Hepatocyte (in vitro differentiated cells): ENCODE measurements around the gene CGB2. TPM values are rescaled to one million over a fixed set of nuclear protein-coding genes. Genes with fewer than 3 reads are reported as not detected.
"Not testable (repeated sequence)": the region's sequence is repeated elsewhere in the genome, so short reads cannot be mapped to it uniquely, and the experiment has no call there.

Experiments
- DNase-seq: peaks from one replicate; pipeline ENCODE4 v3.0.0-alpha.2; 2016; ENCODE audit warnings: low spot score
- H2AFZ ChIP-seq: fragments of 200-600 bp; sonication (generic); 2 replicates; pipeline ENCODE4 v1.6.0; 2016; ENCODE audit warnings: antibody characterized with exemption, mild to moderate bottlenecking
- H3K27ac ChIP-seq: fragments of 200-600 bp; sonication (generic); 2 replicates; pipeline ENCODE4 v1.5.1; 2016; ENCODE audit warnings: mild to moderate bottlenecking
- H3K27me3 ChIP-seq: fragments of 200-600 bp; sonication (generic); 2 replicates; pipeline ENCODE4 v1.6.1; 2016
- H3K36me3 ChIP-seq: fragments of 200-600 bp; sonication (generic); replicated peaks from 2 replicates; pipeline ENCODE4 v1.5.1; 2016; ENCODE audit warnings: low read depth; ENCODE audit not compliant: insufficient read depth
- H3K4me1 ChIP-seq: fragments of 200-600 bp; sonication (generic); 2 replicates; pipeline ENCODE4 v1.5.1; 2016; ENCODE audit warnings: mild to moderate bottlenecking, moderate library complexity; ENCODE audit not compliant: insufficient read depth
- H3K4me2 ChIP-seq: fragments of 200-600 bp; sonication (generic); 2 replicates; pipeline ENCODE4 v1.6.0; 2016
- H3K4me3 ChIP-seq: fragments of 200-600 bp; sonication (generic); 2 replicates; pipeline ENCODE4 v1.5.1; 2016; ENCODE audit warnings: mild to moderate bottlenecking
- H3K79me2 ChIP-seq: fragments of 200-600 bp; sonication (generic); 2 replicates; pipeline ENCODE4 v1.6.0; 2017; ENCODE audit warnings: mild to moderate bottlenecking
- H3K9me2 ChIP-seq: fragments of 200-600 bp; sonication (generic); replicated peaks from 2 replicates; pipeline ENCODE4 v1.6.0; 2017; ENCODE audit warnings: mild to moderate bottlenecking; ENCODE audit not compliant: insufficient read depth
- H3K9me3 ChIP-seq: fragments of 200-600 bp; sonication (generic); 2 replicates; pipeline ENCODE4 v1.5.1; 2016; ENCODE audit warnings: low read depth, mild to moderate bottlenecking
- H4K20me1 ChIP-seq: fragments of 200-600 bp; sonication (generic); 2 replicates; pipeline ENCODE4 v1.6.0; 2016; ENCODE audit warnings: mild to moderate bottlenecking; ENCODE audit not compliant: insufficient read depth, poor library complexity, severe bottlenecking
- CTCF ChIP-seq: fragments of 200-600 bp; sonication (generic); IDR thresholded peaks from 2 replicates; pipeline ENCODE4 v1.5.1; 2016; ENCODE audit warnings: antibody characterized with exemption, mild to moderate bottlenecking; ENCODE audit not compliant: poor library complexity
- EZH2 ChIP-seq: fragments of 200-600 bp; sonication (generic); IDR thresholded peaks from 2 replicates; pipeline ENCODE4 v1.6.1; 2016; ENCODE audit warnings: antibody characterized with exemption, mild to moderate bottlenecking, borderline replicate concordance
- EZH2phosphoT487 ChIP-seq: fragments of 200-600 bp; sonication (generic); IDR thresholded peaks from one replicate; pipeline ENCODE4 v1.6.1; 2018; ENCODE audit warnings: antibody characterized with exemption, mild to moderate bottlenecking, low read depth, moderate library complexity; ENCODE audit not compliant: unreplicated experiment, severe bottlenecking
- WGBS: methylation state at CpG from one replicate; pipeline ENCODE4 v1.1.6; 2016; ENCODE audit warnings: low lambda C conversion rate; ENCODE audit errors: missing lambda C conversion rate; 5-methylcytosine and 5-hydroxymethylcytosine counted together
- polyA plus RNA-seq: library from polyadenylated mRNA; unstranded; fragments of >200 nt; fragmentation: Nextera tagmentation; extraction: Ambion mirVana; gene quantifications from 2 replicates; pipeline ENCODE4 v1.2.1, GENCODE V29; 2016
- total RNA-seq: library from RNA; depleted of rRNA; stranded (reverse); fragments of >200 nt; gene quantifications from 2 replicates; pipeline ENCODE4 v1.2.3, GENCODE V29; 2014

CGB2 gene
- total and polyA plus RNA-seq, 2 experiments from 2014 or later = not detected

GRCh38 chr19:49020931-49021895, 10.5 kb upstream of the CGB2 start:
- Histone ChIP-seq H3K36me3 (no peaks in the 10 kb centered on the region), H3K4me3 (no peak overlapping the region), H3K9me3 (no peaks in the 10 kb centered on the region), H3K27ac (no peak overlapping the region), H3K27me3 (peaks cover 27% of the 10 kb centered on the region), H2AFZ (no peak overlapping the region), H3K4me1 (peaks cover 9% of the 10 kb centered on the region), H4K20me1 (no peaks in the 10 kb centered on the region), H3K4me2 (no peak overlapping the region), H3K79me2 (no peaks in the 10 kb centered on the region), H3K9me2 (no peaks in the 10 kb centered on the region)
- WGBS = 48% methylated on average over 16 of the region's 16 CpGs
- TF ChIP-seq EZH2 (no peak), EZH2phosphoT487 (no peak), CTCF (no peak)
- DNase-seq = no peak

- Histone ChIP-seq H3K4me3 (no peak overlapping the region), H3K36me3 (no peaks in the 10 kb centered on the region), H2AFZ (no peak overlapping the region), H3K9me3 (no peaks in the 10 kb centered on the region), H3K79me2 (no peaks in the 10 kb centered on the region), H3K4me1 (peaks cover 9% of the 10 kb centered on the region), H3K4me2 (no peak overlapping the region), H4K20me1 (no peaks in the 10 kb centered on the region), H3K27ac (no peak overlapping the region), H3K9me2 (no peaks in the 10 kb centered on the region), H3K27me3 (peaks cover 27% of the 10 kb centered on the region)
- WGBS = 85% methylated on average over 9 of the region's 9 CpGs
- TF ChIP-seq EZH2phosphoT487 (no peak), EZH2 (no peak), CTCF (no peak)
- no peak for DNase-seq
Measured at GRCh38 chr19:49022116-49022515, 9.6 kb upstream of the CGB2 start.

GRCh38 chr19:49024233-49024632, 7.5 kb upstream of the CGB2 start, which contains the start of gene CGB3:
CGB3 (minus strand) TSS chr19:49024333; CDS start chr19:49023971, 362 bp downstream.
- H2AFZ ChIP-seq, H3K27ac ChIP-seq, H3K4me1 ChIP-seq, H3K9me3 ChIP-seq, H3K36me3 ChIP-seq, H3K4me3 ChIP-seq, H3K4me2 ChIP-seq, H4K20me1 ChIP-seq, H3K79me2 ChIP-seq, H3K9me2 ChIP-seq, DNase-seq: not testable (repeated sequence)
- WGBS = 87% methylated on average over 8 of the region's 15 CpGs
- peaks cover 17% of the 10 kb centered on the region for H3K27me3 ChIP-seq

- not testable (repeated sequence) for H3K27ac ChIP-seq, H2AFZ ChIP-seq, H3K36me3 ChIP-seq, DNase-seq, H3K4me1 ChIP-seq, H3K79me2 ChIP-seq, H3K9me2 ChIP-seq, H3K4me2 ChIP-seq, H3K4me3 ChIP-seq, H3K9me3 ChIP-seq, H4K20me1 ChIP-seq
- H3K27me3 ChIP-seq = peaks cover 10% of the 10 kb centered on the region
- 87% methylated on average over 4 of the region's 6 CpGs for WGBS
Measured at GRCh38 chr19:49025088-49025487, 6.6 kb upstream of the CGB2 start.

- H2AFZ ChIP-seq, H4K20me1 ChIP-seq, H3K4me2 ChIP-seq, H3K79me2 ChIP-seq, H3K36me3 ChIP-seq, DNase-seq, H3K27me3 ChIP-seq, H3K9me2 ChIP-seq, H3K4me1 ChIP-seq, H3K27ac ChIP-seq, H3K4me3 ChIP-seq, H3K9me3 ChIP-seq: not testable (repeated sequence)
- 81% methylated on average over 17 of the region's 23 CpGs for WGBS
Measured at GRCh38 chr19:49025599-49025998, 6.1 kb upstream of the CGB2 start.

GRCh38 chr19:49028686-49029085, 3.0 kb upstream of the CGB2 start:
- not testable (repeated sequence) for H2AFZ ChIP-seq, H3K27ac ChIP-seq, H3K36me3 ChIP-seq, H3K9me3 ChIP-seq, H3K4me3 ChIP-seq, H3K79me2 ChIP-seq, H3K27me3 ChIP-seq, DNase-seq, H3K4me2 ChIP-seq, H3K9me2 ChIP-seq, H3K4me1 ChIP-seq, H4K20me1 ChIP-seq
- 93% methylated on average over 4 of the region's 9 CpGs for WGBS

GRCh38 chr19:49029749-49030148, 1.9 kb upstream of the CGB2 start:
- H3K4me1 ChIP-seq, H3K9me3 ChIP-seq, H3K9me2 ChIP-seq, DNase-seq, H3K79me2 ChIP-seq, H3K4me2 ChIP-seq, H3K27me3 ChIP-seq, H2AFZ ChIP-seq, H4K20me1 ChIP-seq, H3K36me3 ChIP-seq, H3K27ac ChIP-seq, H3K4me3 ChIP-seq: not testable (repeated sequence)
- WGBS = 84% methylated on average over 13 of the region's 14 CpGs
